AG09309 (cell line): ENCODE results near the gene JCHAIN.

Experiments used
- DNase-seq: peaks from one replicate; pipeline ENCODE4 v3.0.0-alpha.2; 2010; ENCODE audit warnings: low read depth
- H3K4me3 ChIP-seq: 2 replicates; pipeline ENCODE4 v1.5.1; 2011; ENCODE audit warnings: mild to moderate bottlenecking, low read depth, low read length, moderate library complexity; ENCODE audit not compliant: control insufficient read depth
- CTCF ChIP-seq: IDR thresholded peaks from 2 replicates; pipeline ENCODE4 v1.5.1; 2011; ENCODE audit warnings: mild to moderate bottlenecking, low read depth, low read length, inconsistent platforms; ENCODE audit not compliant: insufficient read depth, control insufficient read depth; ENCODE audit errors: missing control alignments

JCHAIN gene

GRCh38 chr4:70607334-70607853 lies 58.9 kb downstream of the JCHAIN start:
- no peak overlapping the region for H3K4me3 ChIP-seq
- no peak for TF ChIP-seq CTCF
- no peak for DNase-seq

GRCh38 chr4:70606459-70606858 lies 59.8 kb downstream of the JCHAIN start:
- H3K4me3 ChIP-seq: no peak overlapping the region
- no peak for DNase-seq
- TF ChIP-seq CTCF: no peak
